Dedifferentiated amniotic fluid mesenchymal stem cell (primary cell): ENCODE data around the gene RYK.
A peak's percentile ranks its signal among the peaks of the same experiment; 100 is the strongest.
"Not testable (repeated sequence)": the region's sequence is repeated elsewhere in the genome, so short reads cannot be mapped to it uniquely, and the experiment has no call there.

Experiments
- DNase-seq: peaks from one replicate; pipeline ENCODE4 v3.0.0-alpha.2; 2016; ENCODE audit errors: extremely low spot score

Gene RYK

DNA sequence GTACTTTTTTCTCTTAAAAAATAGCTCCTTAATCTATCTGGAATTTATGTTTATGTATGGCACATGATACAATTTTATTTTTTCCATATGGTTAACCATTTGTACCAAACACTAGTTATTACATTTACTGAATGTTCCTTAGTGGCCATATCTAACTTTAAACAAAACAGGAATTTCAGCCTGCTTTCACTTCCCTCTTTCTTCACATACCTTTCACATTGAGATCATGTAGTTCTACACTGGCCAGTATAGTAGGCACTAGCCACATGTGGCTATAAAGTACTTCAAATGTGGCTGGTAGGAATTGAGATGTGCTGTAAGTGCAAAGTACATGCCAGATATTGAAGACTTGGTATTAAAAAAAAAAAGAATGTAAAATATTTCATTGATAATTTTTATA lies 4.7 kb upstream of the RYK start:
- no peak for DNase-seq

DNA sequence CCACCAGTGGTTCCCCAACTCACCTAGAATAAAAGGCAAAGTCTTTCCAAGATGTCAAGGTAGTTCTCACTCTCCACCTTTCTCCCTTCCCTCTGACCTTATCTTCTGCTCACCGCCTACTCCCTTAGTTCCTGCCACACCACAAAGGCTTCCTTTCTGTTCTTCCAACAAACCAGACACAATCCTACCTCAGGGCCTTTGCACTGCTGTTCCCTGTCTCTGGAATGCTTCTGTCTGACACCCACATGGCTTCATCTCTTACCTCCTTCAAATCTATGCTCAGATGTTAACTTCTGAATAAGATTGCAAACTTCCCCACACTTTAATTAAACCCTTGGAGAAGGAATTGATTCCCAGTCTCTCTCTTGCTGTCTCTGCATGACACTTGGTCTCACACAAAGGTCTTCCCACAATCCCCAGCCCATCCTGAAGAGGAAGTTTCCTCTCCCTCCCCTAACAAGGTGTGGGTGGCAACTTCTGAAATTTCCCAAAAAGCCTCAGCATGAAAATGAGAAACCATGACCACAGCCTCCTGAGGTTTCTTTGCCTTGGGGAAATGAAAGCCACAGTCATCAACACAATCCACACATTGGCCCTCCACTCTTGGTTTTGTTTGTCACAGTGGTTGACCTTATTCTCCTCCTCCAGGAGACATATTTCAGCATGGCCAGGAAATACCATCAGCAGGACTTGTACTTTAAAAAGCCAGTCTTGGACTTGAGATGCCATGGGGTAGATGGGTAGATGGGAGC lies 3.0 kb upstream of the RYK start:
- no peak for DNase-seq

DNA sequence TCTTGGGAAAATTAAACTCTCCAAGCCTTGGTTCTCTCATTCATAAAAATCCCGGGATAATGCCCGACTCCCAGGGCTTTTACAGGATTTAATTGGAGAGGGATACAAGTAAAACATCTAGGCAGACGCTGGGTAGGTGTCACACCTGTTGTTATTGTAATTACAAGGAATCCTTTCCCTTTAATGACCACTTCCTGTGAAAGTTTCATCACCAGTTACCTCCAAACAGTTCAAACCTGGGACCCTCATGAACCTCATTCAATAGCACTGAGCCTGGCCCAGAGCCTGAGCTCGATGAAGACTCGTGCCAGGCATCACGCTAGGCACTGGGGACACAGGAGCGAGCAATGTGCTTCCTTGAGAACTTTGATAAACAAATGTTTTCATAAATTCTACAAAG lies 2.1 kb upstream of the RYK start:
- DNase-seq: no peak

DNA sequence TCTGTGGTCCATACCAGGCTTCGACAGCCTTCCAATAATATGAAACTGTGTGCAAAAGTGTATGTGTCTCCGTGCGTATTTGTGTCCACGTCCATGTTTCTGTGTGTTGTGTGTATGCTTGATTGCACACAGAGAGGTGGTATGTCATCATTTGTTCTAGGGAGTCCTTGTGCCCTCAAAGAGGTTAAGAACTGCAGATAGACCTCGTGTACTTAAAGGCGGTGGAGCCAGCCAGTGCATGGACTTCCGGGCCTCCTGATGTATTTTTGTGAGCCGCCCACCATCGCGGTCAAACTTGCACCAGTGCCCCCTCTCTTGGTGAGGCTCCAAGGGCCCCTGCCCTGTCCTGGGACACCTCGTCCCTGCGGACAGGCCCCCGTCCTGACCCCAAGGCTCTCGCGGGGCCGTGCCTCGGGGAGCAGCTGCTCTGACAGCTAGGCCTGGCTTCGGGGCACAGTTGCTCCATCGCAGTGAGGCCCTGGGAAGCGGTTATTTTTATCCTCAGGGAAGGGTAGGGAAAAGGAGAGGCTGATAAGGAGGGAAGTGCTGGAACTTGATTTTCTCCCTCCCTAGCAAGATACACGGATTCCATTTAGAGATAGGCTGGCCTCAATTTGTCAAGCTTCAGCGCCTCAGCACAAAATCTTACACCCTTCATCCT lies 1.2 kb upstream of the RYK start:
- DNase-seq: no peak

DNA sequence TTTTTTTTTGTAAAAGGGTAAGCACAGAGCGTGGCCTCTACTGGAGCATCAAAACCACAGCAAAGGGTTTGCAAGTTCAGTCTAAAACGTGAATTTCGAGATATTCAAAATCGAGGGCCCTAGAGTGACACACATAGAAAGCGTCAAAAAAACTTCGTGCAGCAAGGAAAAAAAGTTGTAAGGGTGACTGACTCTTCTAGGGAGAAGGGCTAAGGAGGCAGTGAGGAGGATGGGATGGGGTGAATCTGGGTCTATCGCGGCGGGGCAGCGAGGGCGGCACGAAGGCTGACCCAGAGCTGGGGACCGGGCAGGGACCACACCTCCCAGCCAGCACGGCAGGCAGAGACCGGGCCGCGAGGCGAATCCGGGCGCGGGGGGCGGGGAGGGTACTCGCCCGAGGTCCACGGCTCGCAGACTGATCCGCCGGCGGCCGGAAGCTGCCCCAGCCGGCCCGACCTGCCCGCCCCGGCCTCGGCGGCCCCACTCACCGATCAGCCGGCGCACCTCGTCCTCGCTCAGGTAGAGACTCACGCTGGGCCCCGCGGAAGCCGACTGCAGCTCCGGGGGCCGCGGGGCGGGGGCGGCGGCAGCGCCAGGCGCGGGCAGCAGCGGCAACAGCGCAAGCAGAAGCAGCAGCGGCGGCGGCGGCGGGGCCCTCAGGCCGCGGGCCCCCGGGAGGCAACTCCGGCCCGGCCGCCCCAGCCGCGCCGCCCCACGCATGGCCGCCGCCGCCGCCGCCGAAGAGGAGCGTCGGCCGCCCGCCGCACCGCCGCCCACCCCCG lies 533 bp downstream of the RYK start:
- DNase-seq: peak; percentile 26

DNA sequence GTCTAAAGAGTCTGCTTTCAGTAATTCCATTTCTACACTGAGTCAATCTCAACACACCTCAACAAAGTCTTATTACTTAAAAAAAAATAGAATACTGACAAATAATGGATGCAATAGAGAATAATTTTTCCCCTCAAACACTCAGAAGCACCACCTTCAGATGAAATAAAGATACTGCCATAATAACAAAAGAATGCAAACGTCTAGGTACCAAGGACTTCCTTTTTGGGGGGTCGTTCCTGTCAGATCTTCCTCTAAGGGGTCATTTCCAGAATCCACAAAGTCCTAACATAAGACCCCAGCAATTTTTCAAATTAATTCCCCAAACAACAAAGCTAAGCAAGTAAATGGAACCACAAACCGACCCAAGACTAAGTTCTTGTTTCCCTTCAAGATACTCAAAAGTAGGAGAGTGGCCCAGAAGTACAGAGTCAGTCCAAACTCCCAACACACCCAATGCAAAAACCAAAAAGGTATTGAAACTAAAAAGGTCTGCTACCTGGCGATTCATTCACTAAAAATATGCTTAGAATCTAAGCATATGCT lies 1.3 kb downstream of the RYK start:
- no peak for DNase-seq

DNA sequence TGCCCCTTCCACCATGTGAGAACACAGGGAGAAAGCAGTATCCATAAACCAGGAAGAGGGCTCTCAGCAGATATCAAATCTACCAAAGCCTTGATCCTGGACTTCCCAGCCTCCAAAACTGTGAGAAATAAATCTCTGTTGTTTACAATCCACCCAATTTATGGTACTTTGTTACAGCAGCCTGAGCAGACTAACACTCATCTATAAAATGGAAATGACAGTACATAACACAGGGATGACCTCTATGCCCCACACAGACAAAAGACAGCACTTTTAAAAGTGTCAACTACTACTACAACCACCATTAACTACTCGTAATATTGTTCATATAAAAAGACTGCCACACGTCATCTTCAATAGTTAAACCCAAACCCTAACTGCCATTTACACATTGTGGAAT lies 5.7 kb downstream of the RYK start:
- DNase-seq: no peak

DNA sequence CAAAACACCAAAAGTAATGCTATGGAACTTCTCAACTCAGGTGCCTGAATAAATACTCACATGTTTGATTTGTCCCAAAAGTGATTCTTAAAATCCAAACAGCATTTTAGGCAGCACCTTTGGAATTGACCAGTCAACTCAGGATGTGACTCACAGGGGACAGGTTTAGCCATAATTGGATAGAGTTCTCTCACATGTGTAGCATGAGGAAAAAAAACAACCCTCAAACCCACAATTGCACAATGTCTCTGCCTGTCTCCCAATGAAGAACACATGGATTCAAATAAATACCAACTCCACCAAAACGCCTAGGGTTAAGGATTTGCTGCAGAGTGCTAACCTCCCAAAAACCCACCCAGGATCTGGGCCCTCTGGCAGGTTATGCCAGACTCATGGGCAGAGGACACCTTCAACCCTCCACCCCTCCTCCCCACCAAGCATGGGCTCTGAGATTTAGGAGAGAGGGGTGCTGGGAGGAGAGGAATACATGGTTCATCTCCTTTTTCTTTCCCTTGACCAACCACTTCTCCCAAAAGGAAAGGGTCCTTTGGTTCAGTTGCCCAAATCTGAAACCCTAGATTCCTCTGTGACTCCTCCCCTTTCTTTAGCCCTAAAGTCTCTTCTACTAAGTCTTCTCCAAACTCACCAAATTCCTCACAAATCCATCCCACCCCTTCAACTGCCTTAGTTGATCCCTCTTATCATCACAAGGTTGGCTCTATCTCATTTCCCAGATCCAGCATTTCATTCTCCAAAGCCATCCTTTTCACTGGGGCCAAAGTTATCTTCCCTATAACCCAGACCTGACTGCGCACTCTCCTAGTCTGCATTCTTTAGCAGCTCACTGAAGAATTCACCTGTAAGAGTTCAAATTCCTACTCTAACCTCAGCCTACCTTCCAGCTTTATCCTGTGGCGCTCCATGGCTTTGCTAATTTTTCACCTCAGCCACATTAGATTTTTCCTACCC lies 7.7 kb downstream of the RYK start:
- DNase-seq: peak; percentile 85

DNA sequence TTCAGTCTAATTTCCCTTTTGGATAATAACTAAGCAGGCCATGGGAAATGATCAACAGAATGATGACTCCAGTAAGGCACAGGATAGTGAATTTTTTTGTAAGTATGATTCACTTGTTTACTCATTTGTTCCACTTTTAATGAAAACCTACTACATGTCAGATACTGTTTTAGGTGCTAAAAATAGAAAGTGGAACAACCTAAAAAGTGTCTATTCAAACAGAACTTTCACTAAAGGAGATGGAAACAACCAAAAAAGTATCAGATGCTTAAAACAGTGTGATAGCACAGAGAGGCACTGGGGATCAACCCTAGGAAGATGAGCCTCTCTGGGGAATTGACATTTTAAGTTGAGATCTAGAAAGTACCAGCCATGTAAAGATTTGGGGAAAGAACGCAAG lies 11.1 kb downstream of the RYK start:
- no peak for DNase-seq

DNA sequence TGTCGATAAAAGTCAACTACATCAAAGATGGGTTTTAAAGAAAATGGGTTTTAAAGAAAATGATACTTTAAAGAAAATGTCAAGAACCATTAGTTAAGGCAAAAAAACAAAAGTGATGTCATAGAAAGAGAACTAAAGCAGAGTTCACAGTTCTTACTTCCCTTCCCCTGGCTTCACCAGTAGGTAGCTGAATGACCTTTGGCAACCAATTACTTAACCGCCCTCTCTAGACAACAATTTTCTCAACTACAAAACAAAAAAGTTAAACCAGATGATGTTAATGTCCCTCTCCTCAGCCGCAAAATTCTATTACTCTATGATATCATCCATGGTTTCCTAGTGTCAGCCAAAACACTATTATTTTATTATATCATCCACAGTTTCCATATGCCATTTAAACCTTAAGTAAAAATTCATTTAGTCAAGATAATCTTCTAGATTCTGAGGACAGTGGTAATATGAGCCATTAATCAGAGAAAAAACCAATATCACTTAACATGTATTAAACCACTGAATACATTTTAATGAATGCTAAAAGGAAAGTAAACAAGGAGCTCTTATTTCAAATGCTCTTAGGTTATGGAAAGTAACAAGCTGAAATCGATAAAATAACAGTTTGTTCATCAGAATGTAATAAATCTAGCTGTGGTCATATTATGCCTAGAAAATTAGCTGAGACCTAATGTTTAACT lies 13.1 kb downstream of the RYK start:
- DNase-seq: no peak

DNA sequence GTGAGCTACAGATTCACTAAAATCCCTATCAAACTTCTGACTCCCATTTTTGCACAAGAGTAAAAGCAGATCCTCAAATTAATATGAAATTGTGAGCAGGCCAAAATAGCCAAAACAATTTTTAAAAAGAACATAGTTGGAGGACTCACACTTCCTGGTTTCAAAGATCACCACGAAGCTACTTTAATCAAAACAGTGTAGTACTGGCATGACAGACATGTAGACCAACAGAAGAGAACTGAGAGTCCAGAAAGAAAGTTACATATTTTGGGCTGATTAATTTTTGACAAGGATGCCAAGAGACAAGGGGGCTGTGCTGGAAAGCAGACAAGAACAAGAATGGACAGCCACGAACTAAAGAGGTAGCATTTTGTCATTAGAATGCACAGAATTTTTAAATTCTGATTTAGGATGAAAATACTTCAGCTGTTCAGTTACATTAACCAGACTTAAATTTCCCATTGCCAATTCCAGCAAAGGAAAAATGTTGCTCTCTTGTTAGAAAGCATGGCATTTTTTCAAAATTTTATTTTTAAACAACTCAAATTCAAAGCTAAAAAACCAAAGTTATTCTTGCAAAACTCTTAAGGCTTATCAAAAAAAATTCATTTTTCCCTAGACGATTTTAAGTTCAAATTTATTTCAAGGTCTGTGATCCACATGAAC lies 14.0 kb downstream of the RYK start:
- DNase-seq: no peak

DNA sequence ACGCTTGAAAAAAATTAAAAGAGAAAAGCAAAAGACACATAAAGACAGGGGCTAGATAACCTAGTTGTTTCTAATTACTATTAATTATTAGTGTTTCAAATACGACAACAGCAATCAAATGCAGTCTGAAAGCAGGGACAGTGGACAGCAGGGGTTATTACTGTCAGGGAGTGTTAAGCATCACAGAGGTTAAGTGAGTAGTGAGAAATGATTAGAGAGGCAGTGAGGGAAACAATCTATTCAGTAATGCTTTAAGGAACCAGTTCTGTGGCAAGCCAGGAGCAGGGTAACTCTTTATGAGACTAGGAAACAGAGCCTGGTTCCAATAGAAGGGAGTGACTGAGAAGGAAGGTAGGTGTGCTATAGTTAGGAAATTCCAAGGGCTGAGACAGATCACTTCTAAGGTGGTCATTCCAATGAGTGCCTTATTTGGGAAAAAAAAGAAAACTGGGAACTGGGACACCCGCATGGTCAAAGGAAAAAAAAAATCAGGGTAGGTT lies 15.0 kb downstream of the RYK start:
- DNase-seq: no peak

DNA sequence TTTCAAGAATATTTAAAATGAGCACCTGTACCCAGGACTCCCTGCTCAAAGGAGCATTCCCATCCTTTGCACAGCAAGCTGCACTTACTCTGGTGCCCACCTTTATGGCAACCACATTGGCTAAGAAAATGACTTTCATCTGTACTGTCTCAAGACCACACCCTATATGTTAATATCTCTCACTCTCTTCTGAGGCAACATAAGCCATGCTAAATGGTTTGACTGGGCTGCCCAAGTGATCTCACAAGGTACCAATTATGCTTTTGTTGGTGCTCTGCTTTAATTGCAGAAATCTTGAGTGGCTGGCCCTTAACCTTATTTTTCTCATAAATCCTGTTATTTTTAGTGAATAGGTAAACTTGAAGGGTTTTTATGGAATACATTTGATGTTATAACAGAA lies 17.7 kb downstream of the RYK start:
- DNase-seq: no peak

DNA sequence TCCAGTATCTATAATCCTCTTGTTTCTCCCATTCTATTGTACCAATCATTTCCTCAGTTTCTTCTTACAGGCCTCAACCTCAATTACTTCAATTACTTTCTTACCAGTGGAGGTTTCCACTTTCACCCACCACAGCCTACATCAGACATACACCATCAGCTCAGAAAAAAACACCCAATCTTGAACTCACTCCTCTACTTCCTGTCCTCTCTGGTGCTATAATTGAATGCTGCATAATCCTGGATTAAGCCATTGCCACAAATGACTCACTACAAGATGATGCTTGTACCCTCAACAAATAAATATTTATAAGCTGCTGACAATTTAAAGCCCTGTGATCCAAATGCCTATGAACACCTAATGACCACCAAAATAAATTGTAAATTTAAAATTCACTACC lies 18.5 kb downstream of the RYK start:
- no peak for DNase-seq

DNA sequence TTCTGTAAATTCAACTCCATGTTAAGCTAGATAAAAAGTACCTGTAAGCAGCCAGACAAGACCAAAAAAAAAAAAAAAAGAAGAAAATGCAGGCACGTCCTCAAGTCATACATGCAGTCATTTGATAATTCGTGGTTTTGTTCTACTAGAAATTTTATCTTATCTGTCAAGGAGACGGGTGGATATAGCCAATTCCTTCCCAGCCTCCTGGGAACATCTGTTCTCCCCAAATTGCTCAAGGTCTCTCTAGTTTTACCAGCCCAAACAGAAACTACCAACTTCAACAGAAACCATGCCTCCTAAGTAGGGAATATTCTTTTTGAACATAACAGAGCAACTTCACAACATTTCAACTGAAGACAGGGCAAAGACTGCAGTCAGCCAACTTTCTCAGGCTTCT lies 19.5 kb downstream of the RYK start:
- no peak for DNase-seq

DNA sequence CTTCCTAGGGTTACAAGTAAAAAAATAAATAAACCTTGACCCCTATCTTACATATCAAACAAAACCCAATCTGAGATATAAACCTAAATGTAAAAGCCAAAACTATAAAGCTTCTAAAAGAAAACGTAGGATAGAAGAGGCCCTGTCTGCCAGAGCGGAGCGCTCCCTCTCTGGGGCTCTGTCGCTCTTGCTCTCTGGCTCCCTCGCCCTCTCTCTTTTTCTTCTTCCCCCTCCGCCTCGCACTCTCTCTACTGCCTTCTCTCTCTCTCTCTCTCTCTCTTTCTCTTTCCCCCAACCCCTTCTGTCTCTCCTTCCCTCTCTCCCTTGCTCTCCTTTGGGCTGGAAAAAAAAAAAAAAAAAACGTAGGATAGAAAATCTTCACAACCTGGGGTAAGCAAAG lies 21.6 kb downstream of the RYK start:
- DNase-seq: no peak

DNA sequence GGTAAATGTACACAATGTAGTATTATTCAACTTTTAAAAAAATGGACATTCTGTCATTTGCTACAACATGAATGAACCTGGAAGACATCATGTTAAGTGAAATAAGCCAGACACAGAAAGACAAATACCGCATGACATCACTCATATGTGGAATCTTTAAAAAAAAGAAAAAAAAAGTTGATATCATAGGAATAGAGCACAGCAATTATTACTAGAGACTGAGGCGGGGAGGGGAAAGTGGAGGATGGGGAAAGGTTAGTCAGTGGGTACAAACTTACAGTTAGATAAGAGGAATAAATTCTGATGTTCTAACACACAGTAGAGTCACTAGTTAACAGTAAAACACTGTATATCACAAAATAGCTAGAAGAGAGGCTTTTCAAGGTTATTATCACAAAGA lies 22.2 kb downstream of the RYK start:
- DNase-seq: no peak

DNA sequence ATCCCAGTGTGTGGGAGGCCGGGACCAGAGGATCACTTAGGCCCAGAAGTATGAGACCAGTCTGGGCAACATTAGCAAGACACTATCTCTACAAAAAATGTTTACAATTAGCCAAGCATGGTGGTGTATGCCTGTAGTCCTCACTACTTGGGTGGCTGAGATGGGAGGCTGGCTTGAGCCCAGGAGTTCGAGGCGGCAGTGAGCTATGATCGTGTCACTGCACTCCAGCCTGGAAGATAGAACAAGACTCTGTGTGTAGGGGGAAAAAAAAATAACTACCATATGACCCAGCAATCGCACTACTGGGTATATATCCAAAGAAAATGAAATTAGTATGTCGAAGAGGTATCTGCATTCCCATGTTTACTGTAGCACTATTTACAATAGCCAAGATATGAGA lies 22.6 kb downstream of the RYK start:
- no peak for DNase-seq

DNA sequence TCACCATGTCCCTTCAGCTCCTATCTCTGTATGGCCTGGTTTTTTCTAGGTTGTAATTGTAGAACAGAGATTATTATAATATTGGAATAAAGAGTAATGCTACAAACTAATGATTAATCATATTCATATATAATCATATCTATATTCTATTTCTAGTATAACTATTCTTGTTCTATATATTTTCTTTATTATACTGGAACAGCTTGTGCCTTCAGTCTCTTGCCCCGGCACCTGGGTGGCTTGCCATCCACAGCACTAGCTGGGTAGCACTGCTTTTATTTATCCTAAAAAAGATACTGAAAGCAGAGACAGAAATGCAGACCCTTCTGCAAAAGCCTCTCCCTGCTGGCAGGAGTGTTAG lies 25.9 kb downstream of the RYK start:
- DNase-seq: not testable (repeated sequence)

DNA sequence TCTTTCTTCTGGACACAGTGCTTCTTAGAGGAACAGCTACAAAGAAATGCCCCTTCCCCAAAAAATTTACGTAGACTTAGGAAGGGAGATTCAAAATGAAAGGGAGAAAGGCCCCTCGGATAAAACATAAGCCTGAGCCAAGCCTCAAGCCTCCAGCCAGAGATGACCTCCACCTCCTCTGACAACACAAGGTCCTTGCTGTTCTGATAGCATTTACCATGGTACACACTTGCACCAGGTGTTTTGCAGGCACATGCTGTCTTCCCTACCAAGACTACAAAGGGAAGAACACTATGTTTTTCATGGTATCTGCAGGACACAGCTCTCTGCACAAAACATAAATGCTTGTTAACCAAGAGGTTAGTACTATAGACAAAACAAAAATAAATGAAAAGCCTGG lies 27.8 kb downstream of the RYK start:
- no peak for DNase-seq
